ENCODE data around the gene ADGRF3.

DNA sequence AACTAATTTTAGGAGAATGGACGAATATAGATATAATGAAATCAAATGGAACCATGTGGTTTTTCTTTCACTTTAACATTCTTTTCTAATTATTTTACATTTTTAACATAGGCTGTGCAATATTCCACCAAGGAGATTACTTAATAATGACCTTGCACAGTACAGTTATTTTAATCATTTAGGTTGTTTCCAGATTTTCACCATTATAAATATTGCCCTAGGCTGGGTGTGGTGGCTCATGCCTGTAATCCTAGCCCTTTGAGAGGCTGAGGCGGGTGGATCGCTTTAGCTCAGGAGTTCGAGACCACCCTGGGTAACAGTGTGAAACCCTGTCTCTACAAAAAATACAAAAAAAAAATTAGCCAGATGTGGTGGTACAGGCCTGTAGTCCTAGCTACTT lies 40.6 kb upstream of the ADGRF3 start:
- TF ChIP-seq, protein P1, sequence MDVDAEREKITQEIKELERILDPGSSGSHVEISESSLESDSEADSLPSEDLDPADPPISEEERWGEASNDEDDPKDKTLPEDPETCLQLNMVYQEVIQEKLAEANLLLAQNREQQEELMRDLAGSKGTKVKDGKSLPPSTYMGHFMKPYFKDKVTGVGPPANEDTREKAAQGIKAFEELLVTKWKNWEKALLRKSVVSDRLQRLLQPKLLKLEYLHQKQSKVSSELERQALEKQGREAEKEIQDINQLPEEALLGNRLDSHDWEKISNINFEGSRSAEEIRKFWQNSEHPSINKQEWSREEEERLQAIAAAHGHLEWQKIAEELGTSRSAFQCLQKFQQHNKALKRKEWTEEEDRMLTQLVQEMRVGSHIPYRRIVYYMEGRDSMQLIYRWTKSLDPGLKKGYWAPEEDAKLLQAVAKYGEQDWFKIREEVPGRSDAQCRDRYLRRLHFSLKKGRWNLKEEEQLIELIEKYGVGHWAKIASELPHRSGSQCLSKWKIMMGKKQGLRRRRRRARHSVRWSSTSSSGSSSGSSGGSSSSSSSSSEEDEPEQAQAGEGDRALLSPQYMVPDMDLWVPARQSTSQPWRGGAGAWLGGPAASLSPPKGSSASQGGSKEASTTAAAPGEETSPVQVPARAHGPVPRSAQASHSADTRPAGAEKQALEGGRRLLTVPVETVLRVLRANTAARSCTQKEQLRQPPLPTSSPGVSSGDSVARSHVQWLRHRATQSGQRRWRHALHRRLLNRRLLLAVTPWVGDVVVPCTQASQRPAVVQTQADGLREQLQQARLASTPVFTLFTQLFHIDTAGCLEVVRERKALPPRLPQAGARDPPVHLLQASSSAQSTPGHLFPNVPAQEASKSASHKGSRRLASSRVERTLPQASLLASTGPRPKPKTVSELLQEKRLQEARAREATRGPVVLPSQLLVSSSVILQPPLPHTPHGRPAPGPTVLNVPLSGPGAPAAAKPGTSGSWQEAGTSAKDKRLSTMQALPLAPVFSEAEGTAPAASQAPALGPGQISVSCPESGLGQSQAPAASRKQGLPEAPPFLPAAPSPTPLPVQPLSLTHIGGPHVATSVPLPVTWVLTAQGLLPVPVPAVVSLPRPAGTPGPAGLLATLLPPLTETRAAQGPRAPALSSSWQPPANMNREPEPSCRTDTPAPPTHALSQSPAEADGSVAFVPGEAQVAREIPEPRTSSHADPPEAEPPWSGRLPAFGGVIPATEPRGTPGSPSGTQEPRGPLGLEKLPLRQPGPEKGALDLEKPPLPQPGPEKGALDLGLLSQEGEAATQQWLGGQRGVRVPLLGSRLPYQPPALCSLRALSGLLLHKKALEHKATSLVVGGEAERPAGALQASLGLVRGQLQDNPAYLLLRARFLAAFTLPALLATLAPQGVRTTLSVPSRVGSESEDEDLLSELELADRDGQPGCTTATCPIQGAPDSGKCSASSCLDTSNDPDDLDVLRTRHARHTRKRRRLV (CRISPR knock-in tag; IDR thresholded peaks at IDR 0.05) = no peak
- TF ChIP-seq CTCF (CRISPR knock-in tag; IDR thresholded peaks at IDR 0.05) (no peak), TAF1 (CRISPR knock-in tag; IDR thresholded peaks at IDR 0.05) (no peak), ZNF709 (CRISPR knock-in tag; IDR thresholded peaks at IDR 0.05) (no peak), CREB1 (IDR thresholded peaks at IDR 0.05) (no peak), CREB1 (CRISPR knock-in tag; IDR thresholded peaks at IDR 0.05) (no peak), ZNF143 (CRISPR knock-in tag; IDR thresholded peaks at IDR 0.05) (no peak), ZNF24 (IDR thresholded peaks at IDR 0.05) (no peak), CEBPB (IDR thresholded peaks at IDR 0.05; ENCODE audit: borderline replicate concordance, low read depth, low read length) (no peak), POLR2AphosphoS2 (IDR thresholded peaks at IDR 0.05; ENCODE audit: low read depth, low read length) (no peak), JUND (CRISPR knock-in tag; IDR thresholded peaks at IDR 0.05) (no peak)
- TF ChIP-seq, protein P2, sequence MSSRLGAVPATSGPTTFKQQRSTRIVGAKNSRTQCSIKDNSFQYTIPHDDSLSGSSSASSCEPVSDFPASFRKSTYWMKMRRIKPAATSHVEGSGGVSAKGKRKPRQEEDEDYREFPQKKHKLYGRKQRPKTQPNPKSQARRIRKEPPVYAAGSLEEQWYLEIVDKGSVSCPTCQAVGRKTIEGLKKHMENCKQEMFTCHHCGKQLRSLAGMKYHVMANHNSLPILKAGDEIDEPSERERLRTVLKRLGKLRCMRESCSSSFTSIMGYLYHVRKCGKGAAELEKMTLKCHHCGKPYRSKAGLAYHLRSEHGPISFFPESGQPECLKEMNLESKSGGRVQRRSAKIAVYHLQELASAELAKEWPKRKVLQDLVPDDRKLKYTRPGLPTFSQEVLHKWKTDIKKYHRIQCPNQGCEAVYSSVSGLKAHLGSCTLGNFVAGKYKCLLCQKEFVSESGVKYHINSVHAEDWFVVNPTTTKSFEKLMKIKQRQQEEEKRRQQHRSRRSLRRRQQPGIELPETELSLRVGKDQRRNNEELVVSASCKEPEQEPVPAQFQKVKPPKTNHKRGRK (CRISPR knock-in tag; IDR thresholded peaks at IDR 0.05) = no peak
- TF ChIP-seq, protein P3, sequence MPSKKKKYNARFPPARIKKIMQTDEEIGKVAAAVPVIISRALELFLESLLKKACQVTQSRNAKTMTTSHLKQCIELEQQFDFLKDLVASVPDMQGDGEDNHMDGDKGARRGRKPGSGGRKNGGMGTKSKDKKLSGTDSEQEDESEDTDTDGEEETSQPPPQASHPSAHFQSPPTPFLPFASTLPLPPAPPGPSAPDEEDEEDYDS (CRISPR knock-in tag; IDR thresholded peaks at IDR 0.05) = no peak
